Jurkat, Clone E6-1 (cell line): ENCODE data around the gene CDK5RAP3.

ENCODE experiments used
- DNase-seq: peaks from one replicate; pipeline ENCODE4 v3.0.0-alpha.2; 2011; ENCODE audit warnings: low read depth, low spot score
- H3K4me3 ChIP-seq: 2 replicates; pipeline ENCODE4 v1.5.1; 2011; ENCODE audit warnings: mild to moderate bottlenecking, low read length, control low read depth, moderate library complexity

Gene CDK5RAP3

DNA sequence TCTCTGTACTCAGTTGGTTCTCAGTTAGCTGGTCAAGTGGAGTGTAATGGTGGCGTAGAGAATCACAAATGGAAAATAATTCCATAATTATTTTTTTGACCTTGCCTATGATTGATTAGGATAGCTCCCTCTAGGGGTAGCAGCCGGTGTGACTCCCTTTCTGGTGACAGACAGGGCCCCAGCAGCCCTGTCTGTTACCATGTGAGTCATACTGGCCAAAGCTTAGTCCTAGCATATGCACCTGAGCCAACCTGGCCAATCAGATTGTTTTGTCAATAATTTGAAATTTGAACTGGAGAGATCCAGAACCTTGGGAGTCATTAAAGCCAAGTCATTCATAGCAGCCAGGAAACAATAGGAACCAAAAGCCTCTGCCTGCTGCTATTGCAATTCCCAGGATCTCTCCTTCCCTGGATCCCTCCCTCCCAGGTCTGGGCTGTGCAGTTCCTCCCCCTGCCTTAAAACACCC, 23.9 kb upstream of the CDK5RAP3 start:
- DNase-seq: peak; percentile 64
- no peak overlapping the region for H3K4me3 ChIP-seq

DNA sequence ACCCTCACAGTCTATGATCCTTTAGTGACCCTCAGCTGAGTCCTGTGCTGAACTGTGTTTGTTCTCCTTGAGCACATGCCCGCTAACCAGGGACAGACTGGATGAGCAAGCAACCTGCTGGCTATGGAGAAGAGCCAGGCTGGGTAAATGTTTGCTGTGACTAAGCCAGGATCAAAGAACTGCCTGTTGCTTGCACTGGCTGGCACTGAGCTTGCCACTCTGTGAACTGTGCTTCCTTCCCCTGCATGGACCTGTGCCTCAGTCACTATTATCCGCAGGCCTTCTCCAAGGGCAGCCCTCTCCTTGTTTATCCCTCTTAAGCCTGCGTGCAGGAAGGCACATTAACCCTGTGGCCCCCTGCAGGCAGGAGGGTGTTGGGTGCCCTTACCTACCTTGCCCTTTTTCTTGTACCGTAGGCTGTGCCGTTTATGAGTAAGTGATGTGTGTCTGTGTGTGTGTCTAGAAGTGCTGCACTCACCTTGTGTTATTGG, 22.2 kb upstream of the CDK5RAP3 start:
- no peak for DNase-seq
- H3K4me3 ChIP-seq: no peak overlapping the region

GRCh38 chr17:47949197-47949759, 21.6 kb upstream of the CDK5RAP3 start:
- DNase-seq: no peak
- H3K4me3 ChIP-seq: no peak overlapping the region

- DNase-seq: no peak
- no peak overlapping the region for H3K4me3 ChIP-seq
Observed at GRCh38 chr17:47949946-47950345, 21.0 kb upstream of the CDK5RAP3 start.

DNA sequence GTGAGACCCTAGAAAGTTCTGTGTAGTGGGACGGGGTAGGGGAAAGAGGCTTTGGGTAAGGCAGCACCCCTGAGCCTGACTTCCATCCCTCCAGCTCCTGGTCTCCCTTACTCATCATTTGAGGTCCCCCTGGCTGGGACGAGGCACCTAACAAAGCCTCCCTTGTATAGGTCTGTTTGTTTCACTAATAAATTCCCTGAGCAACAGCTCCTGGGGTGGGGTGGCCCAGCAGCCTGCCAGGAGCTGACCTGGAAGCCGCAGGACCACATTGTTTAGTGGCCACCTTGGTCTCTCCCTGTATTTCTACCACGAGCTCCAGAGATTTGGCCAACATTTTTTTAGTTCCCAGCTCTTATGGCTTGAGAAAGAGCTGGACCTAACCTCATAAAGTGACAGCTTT, 20.5 kb upstream of the CDK5RAP3 start:
- no peak for DNase-seq
- no peak overlapping the region for H3K4me3 ChIP-seq

GRCh38 chr17:47952171-47953021, 18.5 kb upstream of the CDK5RAP3 start:
- H3K4me3 ChIP-seq: no peak overlapping the region
- DNase-seq: no peak

- no peak for DNase-seq
Observed at GRCh38 chr17:47953909-47954308, 17.0 kb upstream of the CDK5RAP3 start.

GRCh38 chr17:47955497-47956461, 15.1 kb upstream of the CDK5RAP3 start:
- no peak for DNase-seq
- H3K4me3 ChIP-seq: no peak overlapping the region

More at GRCh38 chr17:47953909-47954308, 17.0 kb upstream of the CDK5RAP3 start:
- H3K4me3 ChIP-seq: no peak overlapping the region

DNA sequence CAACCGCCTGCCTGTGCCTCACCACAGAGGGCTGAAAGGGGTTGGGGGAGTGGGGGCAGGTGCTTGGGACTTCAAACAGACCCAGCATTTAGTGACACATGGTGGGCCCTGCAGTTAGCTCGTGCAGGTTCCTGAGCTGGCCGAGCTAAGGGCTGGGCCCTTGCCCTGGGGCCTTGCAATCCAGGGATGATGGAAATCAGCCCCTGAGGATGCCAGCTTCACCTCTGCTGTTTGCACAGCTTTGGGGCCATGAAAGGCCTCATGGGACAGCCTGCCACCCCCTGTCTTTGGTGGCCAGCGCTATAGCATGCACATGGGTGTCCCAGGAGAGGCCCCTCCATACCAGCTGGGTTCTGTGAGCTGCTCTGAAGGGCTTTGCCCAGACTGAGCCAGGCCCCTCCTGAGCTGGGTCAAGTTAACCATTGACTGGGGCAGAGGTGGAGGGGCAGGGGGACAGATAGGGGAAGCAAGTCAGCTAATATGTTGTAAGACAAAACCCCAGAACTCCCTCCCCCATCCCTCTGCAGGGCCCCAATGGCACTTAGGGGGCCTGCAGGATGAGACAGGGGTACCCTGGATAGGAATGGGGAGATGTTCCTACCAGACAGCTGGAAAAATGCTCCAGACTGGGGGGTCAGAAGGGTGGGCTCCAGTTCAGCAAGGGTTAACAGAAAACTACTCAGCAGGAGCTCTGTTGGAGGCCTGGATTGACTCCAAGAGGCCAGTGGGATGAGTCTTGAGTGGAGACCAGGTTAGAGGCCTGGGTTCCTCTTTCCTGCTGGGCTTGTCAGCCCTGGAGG, 13.9 kb upstream of the CDK5RAP3 start:
- no peak overlapping the region for H3K4me3 ChIP-seq
- DNase-seq: no peak

DNA sequence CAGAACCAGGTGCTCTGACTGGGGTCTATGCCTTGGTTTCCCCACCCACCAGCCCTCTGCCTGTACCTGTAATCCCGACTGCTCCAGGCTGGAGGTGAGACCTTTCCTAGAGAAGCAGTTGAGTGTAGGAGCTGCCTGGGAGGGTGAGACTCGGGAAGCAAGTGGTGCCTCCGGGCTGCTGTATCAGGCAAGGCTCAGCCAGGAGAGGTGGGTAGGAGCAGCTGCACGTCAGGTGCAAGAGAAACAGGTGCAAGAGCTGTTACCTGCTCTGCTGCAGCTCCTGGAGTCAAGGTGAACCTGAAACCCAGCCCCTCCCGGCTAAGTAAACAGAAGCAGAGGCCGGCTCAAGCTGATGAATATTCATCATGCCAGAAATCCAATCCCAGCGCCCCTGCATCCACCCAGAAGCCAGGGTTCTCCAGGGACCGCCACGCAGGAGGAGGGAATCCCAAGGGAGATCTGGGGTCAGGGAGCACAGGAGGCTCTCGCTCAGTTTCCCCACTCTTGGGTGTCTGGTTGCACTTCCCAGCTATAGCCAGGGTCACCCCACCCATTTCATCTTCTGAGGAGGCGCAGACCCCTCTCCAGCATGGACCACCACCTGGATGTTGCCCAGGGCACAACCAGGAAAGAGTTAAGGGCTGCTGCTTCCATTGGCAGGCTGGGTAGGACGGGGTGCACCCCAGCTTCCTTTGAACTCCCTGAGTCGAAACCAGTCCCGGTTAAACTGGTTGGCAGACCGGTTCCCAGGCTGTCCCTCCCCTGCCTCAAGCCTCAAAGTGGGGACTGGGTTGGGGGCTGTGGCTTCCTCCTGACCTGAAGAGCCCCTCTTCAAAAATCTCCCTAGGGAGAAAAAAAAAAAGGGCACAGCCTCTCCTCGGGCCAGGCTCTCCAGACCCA, 13.1 kb upstream of the CDK5RAP3 start, which contains the start of gene PRR15L:
TSS of gene PRR15L (minus strand) at position 293 of the 900 bp plus-strand sequence. CDS start 4,649 bp downstream, outside the sequence.
- H3K4me3 ChIP-seq: no peak within 1 kb of the TSS
- DNase-seq: no peak

DNA sequence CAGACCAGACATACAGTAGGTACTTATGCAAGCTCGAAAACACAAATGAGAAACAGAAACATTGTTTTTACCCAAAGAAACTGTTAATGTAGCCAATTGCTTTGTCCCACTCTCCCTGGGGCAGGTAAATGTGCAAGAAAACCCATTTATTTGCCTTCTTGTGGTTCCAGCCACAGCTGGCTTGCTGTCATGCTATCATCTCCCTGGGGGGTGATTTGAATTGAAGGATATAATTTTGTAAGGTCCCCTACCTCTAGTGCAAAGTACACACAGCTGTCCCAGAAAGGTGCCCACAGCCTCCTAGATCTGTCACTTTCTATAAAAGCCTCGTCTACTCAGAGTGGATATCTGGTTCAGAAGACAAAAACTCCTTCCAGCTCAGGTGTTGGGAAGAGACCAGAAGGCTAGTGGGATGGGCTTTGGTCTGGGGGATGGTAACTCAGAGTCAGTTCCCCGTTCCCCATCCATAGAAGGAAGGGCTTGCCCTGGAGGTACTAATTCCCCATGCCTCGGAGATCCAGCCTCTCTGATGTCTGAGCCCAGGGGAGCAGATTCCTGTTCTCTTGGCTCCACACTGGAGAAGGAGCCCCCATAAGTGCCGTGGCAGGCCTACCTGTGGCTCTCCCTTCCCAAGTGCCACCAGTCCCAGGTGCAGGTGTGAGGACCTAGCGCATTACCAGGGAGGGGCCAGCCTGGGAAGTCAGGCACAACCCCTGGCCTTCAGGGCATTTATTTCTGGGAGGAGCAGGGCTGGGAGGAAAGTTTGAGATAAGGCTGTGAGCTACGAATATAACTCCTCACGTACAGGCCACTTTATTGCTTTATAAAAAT, 10.9 kb upstream of the CDK5RAP3 start:
- no peak overlapping the region for H3K4me3 ChIP-seq
- DNase-seq: no peak

DNA sequence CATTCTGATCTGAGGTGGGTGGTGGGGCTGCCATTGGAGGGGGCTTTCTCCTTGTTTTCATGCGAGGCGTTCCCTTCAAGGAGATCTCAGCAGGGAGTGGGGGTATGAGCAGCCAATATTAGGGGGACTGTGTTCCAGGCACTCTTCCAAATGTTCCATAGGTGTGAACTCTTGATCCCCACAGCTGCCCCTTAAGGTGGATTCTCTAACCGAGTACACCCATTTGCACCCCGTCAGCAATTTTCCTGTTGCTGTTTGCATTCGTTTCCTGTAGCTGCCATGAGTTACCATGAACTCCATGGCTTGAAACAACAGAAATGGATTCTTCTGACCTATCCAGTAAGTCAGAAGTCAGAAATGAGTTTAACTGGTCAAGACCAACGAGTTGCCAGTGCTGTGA, 9.5 kb upstream of the CDK5RAP3 start:
- no peak for DNase-seq
- H3K4me3 ChIP-seq: no peak overlapping the region

GRCh38 chr17:47962901-47963300, 8.0 kb upstream of the CDK5RAP3 start:
- H3K4me3 ChIP-seq: no peak overlapping the region
- no peak for DNase-seq

DNA sequence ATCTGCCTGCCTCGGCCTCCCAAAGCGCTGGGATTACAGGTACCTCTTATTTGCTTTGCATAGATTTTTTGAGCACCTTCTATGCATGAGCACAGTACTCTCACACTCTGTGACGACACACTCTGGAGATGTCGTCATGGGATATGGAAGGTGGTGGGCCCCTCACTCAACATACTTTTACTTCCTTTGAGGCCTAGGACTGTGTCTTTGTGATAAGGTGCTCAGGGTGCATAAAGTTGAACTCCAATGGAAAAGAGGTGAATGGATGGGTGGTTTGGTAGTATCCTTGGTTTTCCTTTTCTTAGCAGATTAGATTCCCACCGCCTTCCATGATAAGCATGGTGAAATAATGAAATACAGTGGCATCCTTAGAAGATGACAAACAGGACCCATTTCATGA, 6.1 kb upstream of the CDK5RAP3 start:
- DNase-seq: no peak
- no peak overlapping the region for H3K4me3 ChIP-seq

DNA sequence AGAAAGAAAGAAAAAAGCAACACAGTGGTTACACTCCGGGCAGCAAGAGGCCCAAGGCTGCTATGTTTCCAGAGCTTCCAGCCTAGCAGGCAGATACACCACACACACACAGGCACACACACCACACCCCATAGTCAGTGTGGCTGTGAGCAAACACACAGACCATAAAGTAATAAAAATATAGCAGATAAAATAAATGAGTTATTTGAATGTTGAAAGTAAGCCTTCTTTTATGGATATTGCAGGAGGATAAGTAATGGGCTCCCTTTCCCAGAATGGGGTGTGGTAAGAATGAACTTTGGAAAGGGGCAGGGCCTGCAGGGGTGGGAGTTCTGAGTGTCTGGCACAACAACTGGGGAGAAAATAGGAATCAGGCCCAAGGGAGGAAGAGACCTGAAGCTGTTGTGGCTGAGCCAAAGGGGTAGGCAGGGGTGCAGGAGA, 4.8 kb upstream of the CDK5RAP3 start:
- H3K4me3 ChIP-seq: no peak overlapping the region
- DNase-seq: no peak

- no peak for DNase-seq
- H3K4me3 ChIP-seq: no peak overlapping the region
Observed at GRCh38 chr17:47967607-47968252, 3.2 kb upstream of the CDK5RAP3 start.
